Midbrain (tissue), 1 donor: ENCODE data around the gene FLNB.
A peak's percentile ranks its signal among the peaks of the same experiment; 100 is the strongest.

Experiments used
- DNase-seq: peaks from one replicate; lab custom pipeline; 2025; lab: John Stamatoyannopoulos, UW

Gene FLNB

DNA sequence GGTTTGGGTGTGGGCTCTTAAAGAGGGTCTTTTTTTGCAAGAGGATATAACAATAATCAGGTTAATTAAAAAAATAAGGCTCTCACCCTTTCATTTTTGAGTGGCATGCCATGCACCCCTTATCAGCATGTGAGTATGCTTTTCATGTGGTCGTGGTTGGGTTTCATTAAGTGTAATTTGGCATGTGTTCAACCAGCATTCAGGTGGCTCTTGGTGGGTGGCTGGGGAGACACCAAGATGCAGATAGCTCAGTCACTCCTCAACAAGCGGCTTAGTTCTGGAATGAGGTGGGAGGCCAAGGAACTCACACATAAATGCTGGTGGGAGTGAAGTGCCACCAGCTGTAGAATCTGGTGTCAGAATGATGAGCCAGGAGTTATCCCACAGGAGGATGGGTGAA is 66.8 kb downstream of the FLNB start:
- no peak for DNase-seq

GRCh38 chr3:58077596-58078285 is 69.5 kb downstream of the FLNB start:
- DNase-seq: no peak

- DNase-seq: no peak
These were observed 70.4 kb downstream of the FLNB start for GRCh38 chr3:58078610-58079009.

GRCh38 chr3:58079773-58080172 is 71.6 kb downstream of the FLNB start:
- DNase-seq: no peak

- DNase-seq: no peak
These were observed 73.8 kb downstream of the FLNB start for GRCh38 chr3:58082047-58082446.

DNA sequence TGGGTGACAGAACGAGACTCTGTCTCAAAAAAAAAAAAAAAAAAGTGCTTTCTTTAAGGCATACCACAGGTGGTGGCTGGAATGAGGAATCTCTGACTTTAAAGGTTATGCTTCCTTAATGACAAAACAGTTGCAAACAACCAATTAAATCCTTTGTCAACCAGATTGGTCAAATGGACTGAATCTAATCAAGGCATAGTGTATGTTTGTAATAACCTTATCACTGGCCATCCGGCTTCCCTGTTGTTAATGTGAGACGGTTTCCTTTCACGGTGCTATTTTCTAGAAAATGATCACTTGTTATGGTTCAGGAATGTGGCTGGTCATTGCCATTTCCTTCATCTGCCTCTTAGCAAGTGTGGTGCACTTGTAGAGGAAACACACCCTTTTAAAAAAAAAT is 75.9 kb downstream of the FLNB start:
- no peak for DNase-seq

DNA sequence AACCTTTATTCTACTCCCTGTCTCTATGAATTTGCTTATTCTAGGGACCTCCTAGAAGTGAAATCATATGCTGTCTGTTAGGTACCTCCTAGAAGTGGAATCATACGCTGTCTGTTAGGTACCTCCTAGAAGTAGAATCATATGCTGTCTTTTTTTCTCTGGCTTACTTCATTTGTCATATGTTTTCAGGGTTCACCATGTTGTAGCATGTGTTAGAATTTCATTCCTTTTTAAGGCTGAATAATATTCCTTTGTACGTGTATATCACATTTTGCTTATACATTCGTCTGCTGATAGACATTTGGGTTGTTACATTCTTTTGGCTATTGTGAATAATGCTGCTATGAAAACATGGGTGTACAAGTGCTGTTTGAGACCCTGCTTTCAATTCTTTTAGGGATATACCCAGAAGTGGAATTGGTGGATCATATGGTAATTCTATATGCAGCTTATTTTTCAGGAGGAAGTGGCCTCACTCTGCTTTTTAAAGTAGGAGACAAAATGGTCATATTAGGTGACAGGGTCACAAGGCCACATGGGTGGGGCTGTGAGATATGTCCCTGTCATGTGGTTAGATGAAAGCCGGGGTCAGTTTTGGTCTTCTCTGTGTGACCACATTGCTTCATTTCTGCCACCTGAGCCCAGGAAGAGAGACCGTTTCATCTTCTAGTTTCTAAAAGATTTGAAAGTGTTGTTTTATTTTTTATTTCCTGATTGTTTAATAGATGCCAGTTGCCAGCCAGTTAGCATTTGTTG is 76.7 kb downstream of the FLNB start:
- DNase-seq: no peak

DNA sequence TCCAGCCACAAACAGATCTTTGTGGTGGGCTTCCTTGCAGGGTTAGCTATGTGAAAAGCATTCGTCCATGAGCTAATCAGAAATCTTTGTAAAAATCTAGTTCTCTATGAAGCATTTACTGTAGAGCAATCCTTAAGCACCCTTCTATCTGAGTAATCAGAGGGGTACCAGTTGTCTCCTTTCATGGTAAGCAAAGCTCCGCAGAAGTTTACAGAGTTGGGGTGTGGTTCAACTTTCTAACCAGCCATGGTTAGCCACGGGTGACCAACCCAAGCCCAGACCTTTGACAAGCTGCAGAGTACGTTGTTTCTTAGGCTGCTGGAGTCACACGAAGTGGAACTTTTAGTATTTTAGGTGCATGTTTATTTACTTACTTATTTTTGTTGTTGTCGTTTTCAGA is 77.4 kb downstream of the FLNB start:
- DNase-seq: no peak

DNA sequence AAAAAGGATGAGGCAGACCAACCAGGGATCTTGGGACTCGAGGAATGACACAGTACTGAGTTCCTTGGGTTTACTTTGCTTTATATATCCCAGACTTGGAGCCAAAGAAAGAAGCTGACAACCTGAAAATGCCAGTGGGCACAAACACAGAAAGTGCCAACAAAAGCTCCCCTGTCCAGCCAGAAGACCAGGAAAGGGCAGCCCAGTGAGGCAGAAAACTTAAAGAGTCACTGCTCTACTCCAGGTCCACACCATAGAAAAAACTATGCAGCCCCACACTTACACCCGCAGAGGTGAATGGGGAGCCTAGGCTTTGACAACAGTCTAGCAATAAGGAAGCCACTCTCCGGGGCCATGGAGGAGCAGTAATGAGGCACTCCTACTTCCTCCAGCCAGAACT is 80.3 kb downstream of the FLNB start:
- no peak for DNase-seq

DNA sequence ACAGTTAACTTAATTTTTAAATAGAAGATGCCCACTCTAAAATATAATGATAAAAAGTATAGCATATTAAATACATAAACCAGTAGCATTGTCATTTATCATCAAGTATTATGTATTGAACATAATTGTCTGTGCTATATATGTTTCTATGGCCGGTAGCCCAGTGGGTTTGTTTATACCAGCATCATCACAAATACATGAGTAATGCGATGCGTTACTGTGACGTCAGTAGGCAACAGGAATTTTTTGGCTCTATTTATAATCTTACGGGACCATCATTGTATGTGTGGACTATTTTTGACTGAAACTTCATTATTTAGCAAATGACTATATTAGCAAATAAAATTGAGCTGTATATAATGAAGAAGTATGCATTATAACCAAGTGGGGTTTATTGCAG is 82.1 kb downstream of the FLNB start:
- no peak for DNase-seq

DNA sequence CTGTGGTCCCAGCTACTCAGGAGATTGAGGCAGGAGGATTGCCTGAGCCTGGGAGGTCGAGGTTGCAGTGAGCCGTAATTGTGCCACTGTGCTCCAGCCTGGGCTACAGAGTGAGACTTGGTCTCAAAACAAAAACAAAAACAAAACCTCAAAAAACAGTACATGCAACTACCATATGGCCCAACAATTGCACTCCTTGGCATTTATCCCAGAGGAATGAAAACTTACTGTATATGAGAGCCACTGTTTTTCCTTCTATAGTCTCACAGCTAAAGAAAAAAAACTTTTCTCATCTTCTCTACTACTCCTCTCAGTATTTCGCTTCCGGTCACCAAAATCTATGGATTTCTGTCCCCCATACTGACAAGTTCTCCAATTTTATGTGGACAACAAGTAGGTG is 84.3 kb downstream of the FLNB start:
- DNase-seq: no peak

GRCh38 chr3:58093574-58094195 is 85.5 kb downstream of the FLNB start:
- DNase-seq: no peak

DNA sequence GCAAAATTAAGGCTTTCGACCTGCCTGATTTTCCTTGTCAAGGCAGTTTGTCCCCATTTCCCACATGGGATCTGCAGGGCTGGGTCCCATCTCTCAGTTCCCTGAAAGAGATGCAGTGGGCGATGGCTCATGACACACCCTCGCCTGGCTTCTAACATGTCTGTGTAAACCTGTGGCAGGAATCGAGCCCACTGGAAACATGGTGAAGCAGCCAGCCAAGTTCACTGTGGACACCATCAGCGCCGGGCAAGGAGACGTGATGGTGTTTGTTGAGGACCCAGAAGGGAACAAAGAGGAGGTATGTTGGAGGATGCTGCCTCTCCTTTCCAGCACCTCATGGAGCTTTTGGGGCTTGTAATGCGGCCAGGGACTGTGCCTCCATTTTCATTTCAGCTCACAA is 86.4 kb downstream of the FLNB start:
- no peak for DNase-seq

- no peak for DNase-seq
These were observed 87.4 kb downstream of the FLNB start for GRCh38 chr3:58095603-58096138.

- DNase-seq: no peak
These were observed 90.3 kb downstream of the FLNB start for GRCh38 chr3:58098531-58098930.

DNA sequence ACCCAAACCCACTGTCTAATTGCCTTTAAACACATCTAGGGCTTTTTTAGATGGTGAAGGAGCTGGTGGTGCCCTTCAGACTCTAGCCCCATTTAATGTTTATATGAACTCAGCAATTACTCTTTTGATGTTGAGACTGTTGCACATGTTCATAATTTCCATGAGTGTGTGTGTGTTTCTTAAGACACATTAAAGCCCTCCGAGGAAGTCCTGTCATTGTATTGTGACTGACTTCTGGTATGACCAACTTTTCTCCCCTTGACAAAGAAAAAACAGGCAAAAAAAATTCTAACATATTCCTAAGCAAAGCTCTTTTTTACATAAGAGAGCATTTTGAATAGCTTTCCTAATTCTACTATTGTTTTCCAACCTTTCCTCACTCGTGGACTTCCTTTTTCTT is 91.6 kb downstream of the FLNB start:
- DNase-seq: no peak

- peak; percentile 70 for DNase-seq
These were observed 93.5 kb downstream of the FLNB start for GRCh38 chr3:58101499-58102389.

DNA sequence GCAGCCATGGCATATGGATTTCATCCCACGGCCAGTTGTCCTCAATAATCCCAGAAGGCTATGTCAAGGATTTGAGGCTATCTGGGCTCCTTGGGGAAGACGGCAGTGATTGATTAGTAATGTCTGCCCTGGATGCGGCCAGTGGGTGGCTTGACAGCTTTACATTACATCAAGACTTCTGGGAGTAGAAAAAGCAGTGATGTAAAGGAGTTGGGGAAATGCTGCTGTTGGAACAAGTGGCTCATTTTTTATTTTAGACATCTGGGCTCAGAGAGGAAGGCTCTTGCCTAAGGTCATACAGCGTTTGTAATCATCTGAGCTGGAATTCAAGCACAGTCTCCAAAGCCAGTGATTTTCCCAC is 94.1 kb downstream of the FLNB start:
- no peak for DNase-seq

DNA sequence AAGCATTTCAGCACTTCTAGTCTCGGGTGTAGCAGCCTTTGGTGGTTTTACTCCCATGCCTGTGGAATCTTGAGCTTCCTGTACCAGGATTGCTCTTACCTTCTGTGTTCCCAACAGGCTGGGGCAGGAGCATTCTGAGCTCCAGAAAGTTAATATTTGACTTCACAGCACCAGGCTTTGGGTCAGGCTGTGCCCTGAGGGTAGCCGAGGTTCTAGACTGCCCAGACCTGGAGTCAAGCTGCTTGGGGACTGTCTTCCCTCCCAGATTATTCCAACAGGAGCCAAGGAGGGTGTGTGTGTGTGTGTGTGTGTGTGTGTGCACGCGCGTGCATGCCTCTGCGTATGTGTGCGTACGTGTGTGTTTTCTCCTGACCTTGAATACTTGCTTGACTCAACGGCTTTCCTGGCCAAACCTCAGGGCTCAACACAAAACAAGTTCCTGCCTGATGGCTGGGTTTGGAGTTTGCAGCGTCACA is 94.8 kb downstream of the FLNB start:
- DNase-seq: no peak

- DNase-seq: no peak
These were observed 95.9 kb downstream of the FLNB start for GRCh38 chr3:58104151-58104550.

GRCh38 chr3:58104712-58105111 is 96.5 kb downstream of the FLNB start:
- DNase-seq: no peak

- no peak for DNase-seq
These were observed 97.0 kb downstream of the FLNB start for GRCh38 chr3:58105196-58105595.
